GM18861 (cell line): Measurements from ENCODE around the gene GPC5.
"Not testable (repeated sequence)": the region's sequence is repeated elsewhere in the genome, so short reads cannot be mapped to it uniquely, and the experiment has no call there.

Experiments used
- ATAC-seq: cut with Tn5 transposase; IDR thresholded peaks from one replicate; pipeline ENCODE4 v1.9.1; 2021; ENCODE audit not compliant: unreplicated experiment

The GPC5 gene

DNA sequence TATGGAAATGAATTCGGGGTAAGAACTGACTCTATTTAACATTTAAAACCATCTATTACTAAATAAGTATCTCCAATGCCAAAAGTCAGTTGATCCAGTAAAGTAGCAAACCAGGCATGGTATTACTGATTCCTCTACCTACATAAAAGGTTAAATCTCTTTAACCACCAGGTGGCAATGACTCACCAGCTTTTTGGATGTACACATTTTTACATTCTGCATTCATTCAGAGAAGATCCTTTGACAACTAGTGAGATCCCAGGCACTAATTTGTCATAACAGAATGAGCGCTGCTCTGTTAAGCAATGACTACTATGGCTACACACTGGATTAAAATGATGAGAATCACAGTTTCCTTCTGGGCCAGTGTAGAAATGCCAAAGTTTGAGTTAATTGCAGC lies 1498.4 kb downstream of the GPC5 start:
- no peak for ATAC-seq

DNA sequence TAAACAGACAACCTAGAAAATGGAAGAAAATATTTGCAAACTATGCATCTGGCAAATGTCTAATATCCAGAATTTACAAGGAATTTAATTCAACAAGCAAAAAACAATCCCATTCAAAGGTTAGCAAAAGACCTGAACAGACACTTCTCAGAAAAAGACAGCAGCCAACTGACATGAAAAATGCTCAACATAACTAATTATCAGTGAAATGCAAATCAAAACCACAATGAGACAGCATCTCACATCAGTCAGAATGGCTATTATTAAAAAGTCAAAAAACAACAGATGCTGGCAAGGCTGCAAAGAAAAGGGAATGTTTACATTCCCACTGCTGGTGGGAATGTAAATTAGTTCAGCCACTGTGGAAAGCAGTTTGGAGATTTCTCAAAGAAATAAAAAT lies 1500.5 kb downstream of the GPC5 start:
- ATAC-seq: not testable (repeated sequence)

DNA sequence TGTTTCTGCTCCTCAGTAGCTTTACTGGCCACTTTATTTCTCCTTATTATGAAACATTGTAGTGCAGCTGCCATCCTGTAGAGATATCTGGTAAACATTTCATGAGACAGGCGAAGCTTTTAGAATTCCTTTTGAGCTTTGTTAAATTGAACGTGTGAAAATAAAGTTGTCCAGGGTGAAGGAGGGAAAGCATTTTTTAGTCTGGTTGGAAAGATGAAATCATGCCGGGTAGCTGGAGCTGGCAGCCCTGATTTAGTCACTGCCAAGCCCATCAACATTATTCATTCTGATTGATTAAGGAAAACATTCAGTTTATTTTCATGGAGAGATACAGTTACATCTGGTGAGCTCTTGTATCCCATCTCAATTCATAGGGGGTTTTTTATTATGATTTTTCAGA lies 1502.0 kb downstream of the GPC5 start:
- ATAC-seq: no peak

DNA sequence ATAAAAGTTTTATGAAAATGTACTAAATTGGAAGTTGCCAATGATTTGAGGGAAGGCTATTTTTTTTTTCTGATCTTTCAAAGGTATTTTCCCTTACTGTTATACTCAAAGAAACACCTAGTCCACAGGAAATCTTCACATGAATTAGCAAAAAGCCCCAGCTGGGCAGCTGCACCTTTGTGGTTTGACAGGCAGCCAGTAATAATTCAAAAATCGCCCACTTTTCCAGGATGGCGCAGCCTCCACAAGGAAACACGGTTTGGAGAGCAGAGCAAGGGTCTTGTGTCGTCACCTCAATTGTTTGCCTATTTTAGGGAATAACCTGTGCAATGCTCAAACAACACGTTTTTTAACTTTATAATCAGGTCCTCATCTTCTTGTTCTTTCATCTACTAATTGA lies 1503.3 kb downstream of the GPC5 start:
- ATAC-seq: no peak

DNA sequence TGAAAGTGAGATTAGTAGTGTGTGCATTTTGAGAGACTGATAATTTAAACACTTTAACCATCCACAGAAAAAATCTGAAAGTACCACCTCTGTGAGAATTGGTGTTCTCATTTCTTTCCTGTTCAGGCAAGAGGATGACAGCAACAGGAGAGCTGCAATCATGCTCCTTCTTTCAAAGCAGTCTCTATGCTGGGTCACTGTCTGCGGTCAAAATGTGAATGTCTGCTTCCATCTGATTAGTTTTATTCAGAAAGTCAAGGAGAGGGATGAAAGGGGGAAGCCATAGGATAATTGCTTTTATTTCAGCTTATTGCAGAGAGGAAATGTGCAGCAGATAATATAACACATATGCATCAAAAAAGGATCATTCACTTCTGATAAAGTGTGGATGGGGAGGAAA lies 1514.2 kb downstream of the GPC5 start:
- no peak for ATAC-seq

DNA sequence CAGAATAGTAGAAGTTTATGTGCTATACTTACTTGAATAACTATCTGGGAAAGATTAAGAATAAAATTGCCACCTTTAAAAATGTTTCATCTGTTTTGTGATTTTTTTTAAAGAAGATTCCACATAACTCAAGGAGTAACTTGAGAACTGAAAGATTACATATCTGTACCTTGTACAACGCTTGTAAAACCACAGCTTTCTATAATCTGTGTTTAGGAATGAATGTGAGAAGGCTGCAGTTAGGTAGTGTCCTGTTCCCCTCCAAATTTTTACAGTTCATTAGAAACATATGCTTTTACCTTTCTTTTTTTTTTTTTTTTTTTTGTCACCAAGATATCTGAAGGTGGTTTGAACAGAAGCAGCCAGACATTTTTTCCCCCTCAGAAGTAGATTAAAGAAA lies 1515.4 kb downstream of the GPC5 start:
- no peak for ATAC-seq
